Endothelial cell of umbilical vein (primary cell): Measurements from ENCODE around the gene SLF2. TPM values are rescaled to one million over a fixed set of nuclear protein-coding genes. Genes with fewer than 3 reads are reported as not detected.

Experiments used
- BruUV-seq: library from RNA; stranded (reverse); fragments of 400-500 nt; replicated peaks from 2 replicates; lab custom pipeline; 2021; lab: Mats Ljungman, UMichigan
- CTCF ChIA-PET: fragments of 300-600, 350-600 bp; sonication (Branson Sonifier 250); formaldehyde crosslinking; loops from one replicate; lab custom pipeline; 2021; ENCODE audit warnings: antibody characterized with exemption, inconsistent platforms; lab: Charles Lee
- POLR2A ChIA-PET: fragments of 300-600, 350-600 bp; sonication (Branson Sonifier 250); formaldehyde crosslinking; loops from one replicate; lab custom pipeline; 2021; ENCODE audit warnings: antibody characterized with exemption, inconsistent platforms; lab: Charles Lee
- DNase-seq: peaks from one replicate; pipeline ENCODE4 v3.0.0-alpha.2; 2011; ENCODE audit warnings: low read depth, low spot score
- FAIRE-seq: peaks from 2 replicates; lab custom pipeline; 2011; peaks lifted over from hg19 to GRCh38; lab: Jason Lieb, UNC
- H2AFZ ChIP-seq: 2 replicates; pipeline ENCODE4 v1.6.0; 2012; ENCODE audit warnings: low read depth, low read length, control low read depth, inconsistent platforms
- H3K27ac ChIP-seq: 2 replicates; pipeline ENCODE4 v1.5.1; 2011; ENCODE audit warnings: low read depth, mild to moderate bottlenecking, control low read depth, low read length, moderate library complexity; ENCODE audit not compliant: insufficient read depth
- H3K27me3 ChIP-seq, 2 experiments: 2 replicates each; pipeline versions ENCODE4 v1.6.0 to v1.6.1; 2011; ENCODE audit warnings: low read length in 2 of 2, mixed read lengths in 1 of 2; ENCODE audit not compliant: control insufficient read depth in 2 of 2, insufficient read depth in 2 of 2
- H3K36me3 ChIP-seq, 2 experiments: 2 replicates in 1 of 2; 3 replicates in 1 of 2; pipeline ENCODE4 v1.5.1; 2011; ENCODE audit warnings: low read length in 2 of 2, mild to moderate bottlenecking in 1 of 2, moderate library complexity in 1 of 2; ENCODE audit not compliant: control insufficient read depth in 2 of 2, insufficient read depth in 2 of 2; ENCODE audit errors: extremely low read depth in 1 of 2
- H3K4me1 ChIP-seq: 3 replicates; pipeline ENCODE4 v1.5.1; 2011; ENCODE audit warnings: mild to moderate bottlenecking, low read length; ENCODE audit not compliant: control insufficient read depth, insufficient read depth; ENCODE audit errors: extremely low read depth
- H3K4me2 ChIP-seq: 2 replicates; pipeline ENCODE4 v1.6.1; 2011; ENCODE audit warnings: low read length, control low read depth, mixed read lengths; ENCODE audit not compliant: insufficient read depth
- H3K4me3 ChIP-seq, 3 experiments: fragments of 200-600 bp in 1 of 3; sonication (generic), shearing (Covaris generic) in 1 of 3; replicated peaks in 1 of 3; 2 replicates each; pipeline ENCODE4 v1.5.1; 2011 to 2016; ENCODE audit warnings: control low read depth in 3 of 3, low read length in 3 of 3, mild to moderate bottlenecking in 2 of 3, inconsistent platforms in 1 of 3, low read depth in 1 of 3, moderate library complexity in 1 of 3; ENCODE audit not compliant: insufficient read depth in 1 of 3
- H3K79me2 ChIP-seq: 2 replicates; pipeline ENCODE4 v1.6.0; 2012; ENCODE audit warnings: low read length, inconsistent platforms; ENCODE audit not compliant: control insufficient read depth, insufficient read depth
- H3K9ac ChIP-seq: replicated peaks from 2 replicates; pipeline ENCODE3; 2011; ENCODE audit warnings: low read length, control low read depth; ENCODE audit not compliant: insufficient read depth; ENCODE audit errors: extremely low read depth
- H3K9me1 ChIP-seq: replicated peaks from 3 replicates; pipeline ENCODE4 v1.6.0; 2011; ENCODE audit warnings: mild to moderate bottlenecking, low read length; ENCODE audit not compliant: control insufficient read depth, insufficient read depth; ENCODE audit errors: extremely low read depth
- H3K9me3 ChIP-seq: replicated peaks from 2 replicates; pipeline ENCODE4 v1.5.1; 2012; ENCODE audit warnings: low read length, inconsistent platforms; ENCODE audit not compliant: control insufficient read depth, insufficient read depth
- H4K20me1 ChIP-seq: replicated peaks from 2 replicates; pipeline ENCODE3; 2011; ENCODE audit warnings: mild to moderate bottlenecking, low read length; ENCODE audit not compliant: control insufficient read depth, insufficient read depth; ENCODE audit errors: extremely low read depth
- CTCF ChIP-seq, 2 donors: IDR thresholded peaks; 1 replicate in 1 of 2; 2 replicates in 1 of 2; pipeline ENCODE4 v1.5.1; 2011; ENCODE audit warnings: low read length in 2 of 2, mild to moderate bottlenecking in 2 of 2, moderate library complexity in 2 of 2, control low read depth in 1 of 2, inconsistent platforms in 1 of 2, low read depth in 1 of 2; ENCODE audit not compliant: insufficient read depth in 1 of 2; ENCODE audit errors: extremely low read depth in 1 of 2
- EZH2 ChIP-seq: IDR thresholded peaks from 2 replicates; pipeline ENCODE4 v1.6.1; 2012; ENCODE audit warnings: borderline replicate concordance, low read depth, mild to moderate bottlenecking, moderate library complexity, low read length, inconsistent platforms; ENCODE audit not compliant: severe bottlenecking
- FOS ChIP-seq: IDR thresholded peaks from 2 replicates; pipeline ENCODE4 v1.6.1; 2011; ENCODE audit warnings: mild to moderate bottlenecking, low read length, moderate library complexity, borderline replicate concordance; ENCODE audit not compliant: insufficient read depth
- GATA2 ChIP-seq: IDR thresholded peaks from 2 replicates; pipeline ENCODE4 v1.7.0; 2011; ENCODE audit warnings: low read depth, mild to moderate bottlenecking, moderate library complexity, mixed read lengths, low read length; ENCODE audit not compliant: insufficient read length, insufficient read depth
- JUN ChIP-seq: IDR thresholded peaks from 2 replicates; pipeline ENCODE4 v1.6.1; 2011; ENCODE audit warnings: borderline replicate concordance, low read depth; ENCODE audit not compliant: insufficient read length, insufficient read depth
- MAX ChIP-seq: IDR thresholded peaks from 2 replicates; pipeline ENCODE4 v1.6.1; 2011; ENCODE audit not compliant: insufficient read depth, insufficient read length
- MYC ChIP-seq: IDR thresholded peaks from one replicate; pipeline ENCODE4 v1.6.1; 2011; ENCODE audit warnings: mild to moderate bottlenecking, low read depth, low read length
- POLR2A ChIP-seq: IDR thresholded peaks from 2 replicates; pipeline ENCODE4 v1.6.1; 2012; ENCODE audit warnings: low read depth, mild to moderate bottlenecking, control low read depth, low read length
- POLR2AphosphoS5 ChIP-seq: IDR thresholded peaks from 2 replicates; pipeline ENCODE4 v1.6.1; 2012; ENCODE audit warnings: low read depth, mild to moderate bottlenecking, control low read depth, low read length, moderate library complexity; ENCODE audit not compliant: insufficient read depth
- dilution Hi-C: fragments of 300-500 bp; cut with MboI; formaldehyde crosslinking; loops from one replicate; pipeline ENCODE4 v1.15.0; 2019; ENCODE audit warnings: low sequenced_read_pairs; ENCODE audit not compliant: extremely low pct_ligation_motif_present
- intact Hi-C: fragments of 100-400 bp; cut with micrococcal nuclease; formaldehyde crosslinking; loops from one replicate; pipeline ENCODE4 v1.10.0; 2022
- polyA plus RNA-seq, 4 experiments: library from polyadenylated mRNA; depleted of rRNA in 3 of 4; stranded (reverse) in 3 of 4; unstranded in 1 of 4; fragments of >200 nt; gene quantifications; 2 replicates each; pipeline versions ENCODE4 v1.2.1 to v1.2.3, GENCODE V29; 2011 to 2012; ENCODE audit warnings: missing spikeins in 1 of 4
- total RNA-seq: library from RNA; stranded (reverse); gene quantifications from 2 replicates; pipeline ENCODE4 v1.2.3, GENCODE V29; 2021

The SLF2 gene
- total and polyA plus RNA-seq, 2 donors (not counting 3 experiments of a cell fraction or from before 2014, with no cell fraction given) = 7.5 to 35.5 TPM

GRCh38 chr10:100968062-100968736 is 55.4 kb downstream of the SLF2 start:
- Histone ChIP-seq H4K20me1 (no peaks in the 10 kb centered on the region), H3K4me1 (peaks cover 12% of the 10 kb centered on the region), H3K9me1 (no peaks in the 10 kb centered on the region), H3K4me3 (no peak overlapping the region), H3K27me3 (no peaks in the 10 kb centered on the region), H3K36me3 (no peaks in the 10 kb centered on the region), H3K27ac (no peak overlapping the region), H3K9me3 (no peaks in the 10 kb centered on the region), H3K9ac (no peak overlapping the region), H2AFZ (no peak overlapping the region), H3K79me2 (no peaks in the 10 kb centered on the region), H3K4me2 (no peak overlapping the region)
- DNase-seq (no peak), FAIRE-seq (no peak)
- TF ChIP-seq JUN (no peak), GATA2 (no peak), MAX (no peak), EZH2 (no peak), FOS (no peak), MYC (no peak), POLR2A (no peak), POLR2AphosphoS5 (no peak), CTCF (IDR thresholded peaks at IDR 0.05; ENCODE audit: extremely low read depth in 1 of 2, insufficient read depth in 1 of 2, low read depth in 1 of 2, low read length in 2 of 2) (no peak)
- no TSS peak for BruUV-seq
- CTCF ChIA-PET = interaction anchor here (1.2 to 5.3 kb wide), 5 partner anchors 11 to 55 kb away, joined by 3 to 54 read pairs (median 6); partner anchors contain the start of gene SLF2
- dilution Hi-C loops = no loop called here
- intact Hi-C loops = no loop called here
- POLR2A ChIA-PET = no interaction called here
